GM18519 (cell line): ENCODE measurements around the gene FBXO42.
"Not testable (repeated sequence)": the region's sequence is repeated elsewhere in the genome, so short reads cannot be mapped to it uniquely, and the experiment has no call there.

Source experiments
- ATAC-seq: cut with Tn5 transposase; IDR thresholded peaks from one replicate; pipeline ENCODE4 v1.9.1; 2021; ENCODE audit warnings: mild to moderate bottlenecking, moderate library complexity; ENCODE audit not compliant: unreplicated experiment, low FRiP score

The FBXO42 gene

GRCh38 chr1:16275591-16275990, 76.7 kb downstream of the FBXO42 start:
- ATAC-seq: no peak

GRCh38 chr1:16267690-16268180, 84.5 kb downstream of the FBXO42 start:
- no peak for ATAC-seq

GRCh38 chr1:16266411-16267118, 85.7 kb downstream of the FBXO42 start:
- no peak for ATAC-seq

- ATAC-seq: no peak
Measured at GRCh38 chr1:16262067-16262466, 90.2 kb downstream of the FBXO42 start.

- no peak for ATAC-seq
Measured at GRCh38 chr1:16260814-16261213, 91.5 kb downstream of the FBXO42 start.

GRCh38 chr1:16258591-16259135, 93.6 kb downstream of the FBXO42 start:
- ATAC-seq: no peak

GRCh38 chr1:16257968-16258367, 94.3 kb downstream of the FBXO42 start:
- no peak for ATAC-seq

- not testable (repeated sequence) for ATAC-seq
Measured at GRCh38 chr1:16257556-16257955, 94.7 kb downstream of the FBXO42 start.

- no peak for ATAC-seq
Measured at GRCh38 chr1:16256478-16256877, 95.8 kb downstream of the FBXO42 start.

- no peak for ATAC-seq
Measured at GRCh38 chr1:16254263-16254928, 97.9 kb downstream of the FBXO42 start.

- ATAC-seq: no peak
Measured at GRCh38 chr1:16253332-16253922, 98.9 kb downstream of the FBXO42 start.

- ATAC-seq: no peak
Measured at GRCh38 chr1:16252912-16253311, 99.4 kb downstream of the FBXO42 start.

- ATAC-seq: no peak
Measured at GRCh38 chr1:16251381-16251780, 100.9 kb downstream of the FBXO42 start.

GRCh38 chr1:16250524-16251251, 101.6 kb downstream of the FBXO42 start:
- ATAC-seq: no peak

GRCh38 chr1:16249596-16250241, 102.6 kb downstream of the FBXO42 start:
- no peak for ATAC-seq

- ATAC-seq: no peak
Measured at GRCh38 chr1:16248603-16249516, 103.4 kb downstream of the FBXO42 start.

- ATAC-seq: no peak
Measured at GRCh38 chr1:16248007-16248436, 104.3 kb downstream of the FBXO42 start.

- ATAC-seq: no peak
Measured at GRCh38 chr1:16247441-16247840, 104.8 kb downstream of the FBXO42 start.

- ATAC-seq: no peak
Measured at GRCh38 chr1:16246961-16247360, 105.3 kb downstream of the FBXO42 start.
